ENCODE results near the gene CFAP299.

CFAP299 gene

GRCh38 chr4:80717204-80717603 is 381.7 kb downstream of the CFAP299 start:
- no peak overlapping the region for H3K27ac ChIP-seq (ENCODE audit: low read depth, low read length)
- no peaks in the 10 kb centered on the region for H3K36me3 ChIP-seq (ENCODE audit: control insufficient read depth, low read length)
- peaks cover 2% of the 10 kb centered on the region; the same call in 1 of the 2 replicates for H3K9me3 ChIP-seq (ENCODE audit: control insufficient read depth, insufficient read depth, low read length)
- no peaks in the 10 kb centered on the region for H4K20me1 ChIP-seq (ENCODE audit: control insufficient read depth, insufficient read depth, low read depth, low read length)
- H3K4me1 ChIP-seq (ENCODE audit: control insufficient read depth, low read length), result no peaks in the 10 kb centered on the region; the same call in 1 of the 2 replicates
- TF ChIP-seq EZH2phosphoT487 (IDR thresholded peaks at IDR 0.05; ENCODE audit: borderline replicate concordance, low read length), result no peak
- TF ChIP-seq, protein P1, sequence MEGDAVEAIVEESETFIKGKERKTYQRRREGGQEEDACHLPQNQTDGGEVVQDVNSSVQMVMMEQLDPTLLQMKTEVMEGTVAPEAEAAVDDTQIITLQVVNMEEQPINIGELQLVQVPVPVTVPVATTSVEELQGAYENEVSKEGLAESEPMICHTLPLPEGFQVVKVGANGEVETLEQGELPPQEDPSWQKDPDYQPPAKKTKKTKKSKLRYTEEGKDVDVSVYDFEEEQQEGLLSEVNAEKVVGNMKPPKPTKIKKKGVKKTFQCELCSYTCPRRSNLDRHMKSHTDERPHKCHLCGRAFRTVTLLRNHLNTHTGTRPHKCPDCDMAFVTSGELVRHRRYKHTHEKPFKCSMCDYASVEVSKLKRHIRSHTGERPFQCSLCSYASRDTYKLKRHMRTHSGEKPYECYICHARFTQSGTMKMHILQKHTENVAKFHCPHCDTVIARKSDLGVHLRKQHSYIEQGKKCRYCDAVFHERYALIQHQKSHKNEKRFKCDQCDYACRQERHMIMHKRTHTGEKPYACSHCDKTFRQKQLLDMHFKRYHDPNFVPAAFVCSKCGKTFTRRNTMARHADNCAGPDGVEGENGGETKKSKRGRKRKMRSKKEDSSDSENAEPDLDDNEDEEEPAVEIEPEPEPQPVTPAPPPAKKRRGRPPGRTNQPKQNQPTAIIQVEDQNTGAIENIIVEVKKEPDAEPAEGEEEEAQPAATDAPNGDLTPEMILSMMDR (IDR thresholded peaks at IDR 0.05; ENCODE audit: low read depth, low read length, poor library complexity, severe bottlenecking), result no peak
- H3K79me2 ChIP-seq (ENCODE audit: control insufficient read depth, low read length), result no peaks in the 10 kb centered on the region
- no peak overlapping the region for H3K4me2 ChIP-seq (ENCODE audit: low read length)
- H3K4me3 ChIP-seq (ENCODE audit: low read length), result no peak overlapping the region
- no peaks in the 10 kb centered on the region for H3F3A ChIP-seq (ENCODE audit: control insufficient read depth, insufficient read depth)
- H3K27me3 ChIP-seq (ENCODE audit: control insufficient read depth, low read length), result no peaks in the 10 kb centered on the region
- no peaks in the 10 kb centered on the region for H3K9me2 ChIP-seq (replicated peaks; ENCODE audit: control insufficient read depth, low read length)

GRCh38 chr4:80726471-80726870 is 390.9 kb downstream of the CFAP299 start:
- Histone ChIP-seq H3K4me3 (ENCODE audit: low read length) (no peak overlapping the region), H3F3A (ENCODE audit: control insufficient read depth, insufficient read depth) (no peaks in the 10 kb centered on the region), H3K36me3 (ENCODE audit: control insufficient read depth, low read length) (no peaks in the 10 kb centered on the region), H3K4me2 (ENCODE audit: low read length) (no peak overlapping the region), H3K4me1 (ENCODE audit: control insufficient read depth, low read length) (no peaks in the 10 kb centered on the region), H3K9me2 (replicated peaks; ENCODE audit: control insufficient read depth, low read length) (no peaks in the 10 kb centered on the region), H4K20me1 (ENCODE audit: control insufficient read depth, insufficient read depth, low read depth, low read length) (no peaks in the 10 kb centered on the region), H3K79me2 (ENCODE audit: control insufficient read depth, low read length) (no peaks in the 10 kb centered on the region), H3K27me3 (ENCODE audit: control insufficient read depth, low read length) (no peaks in the 10 kb centered on the region), H3K27ac (ENCODE audit: low read depth, low read length) (no peak overlapping the region), H3K9me3 (ENCODE audit: control insufficient read depth, insufficient read depth, low read length) (no peaks in the 10 kb centered on the region; the same call in 1 of the 2 replicates)
- TF ChIP-seq, protein P1 (IDR thresholded peaks at IDR 0.05; ENCODE audit: low read depth, low read length, poor library complexity, severe bottlenecking), result no peak
- no peak for TF ChIP-seq EZH2phosphoT487 (IDR thresholded peaks at IDR 0.05; ENCODE audit: borderline replicate concordance, low read length)

- Histone ChIP-seq H4K20me1 (ENCODE audit: control insufficient read depth, insufficient read depth, low read depth, low read length) (no peaks in the 10 kb centered on the region), H3K9me3 (ENCODE audit: control insufficient read depth, insufficient read depth, low read length) (peaks cover 4% of the 10 kb centered on the region; the same call in 1 of the 2 replicates), H3K79me2 (ENCODE audit: control insufficient read depth, low read length) (no peaks in the 10 kb centered on the region), H3K4me1 (ENCODE audit: control insufficient read depth, low read length) (no peaks in the 10 kb centered on the region), H3K4me3 (ENCODE audit: low read length) (no peak overlapping the region), H3K36me3 (ENCODE audit: control insufficient read depth, low read length) (no peaks in the 10 kb centered on the region), H3K27me3 (ENCODE audit: control insufficient read depth, low read length) (no peaks in the 10 kb centered on the region), H3F3A (ENCODE audit: control insufficient read depth, insufficient read depth) (no peaks in the 10 kb centered on the region), H3K27ac (ENCODE audit: low read depth, low read length) (no peak overlapping the region), H3K4me2 (ENCODE audit: low read length) (no peak overlapping the region), H3K9me2 (replicated peaks; ENCODE audit: control insufficient read depth, low read length) (no peaks in the 10 kb centered on the region)
- TF ChIP-seq, protein P1 (IDR thresholded peaks at IDR 0.05; ENCODE audit: low read depth, low read length, poor library complexity, severe bottlenecking), result no peak
- TF ChIP-seq EZH2phosphoT487 (IDR thresholded peaks at IDR 0.05; ENCODE audit: borderline replicate concordance, low read length), result no peak
Measured at GRCh38 chr4:80730158-80730557, 394.6 kb downstream of the CFAP299 start.

Data from DOHH2 (cell line).